ENCODE data around the gene DNAH8. TPM values are rescaled to one million over a fixed set of nuclear protein-coding genes. Genes with fewer than 3 reads are reported as not detected.
A peak's percentile ranks its signal among the peaks of the same experiment; 100 is the strongest.

Gene DNAH8
- total and polyA plus RNA-seq, 7 donors = under 0.01 to 0.22 TPM; not detected in 5

GRCh38 chr6:39068391-39068790, 353.3 kb downstream of the DNAH8 start:
- TF ChIP-seq, protein P1, sequence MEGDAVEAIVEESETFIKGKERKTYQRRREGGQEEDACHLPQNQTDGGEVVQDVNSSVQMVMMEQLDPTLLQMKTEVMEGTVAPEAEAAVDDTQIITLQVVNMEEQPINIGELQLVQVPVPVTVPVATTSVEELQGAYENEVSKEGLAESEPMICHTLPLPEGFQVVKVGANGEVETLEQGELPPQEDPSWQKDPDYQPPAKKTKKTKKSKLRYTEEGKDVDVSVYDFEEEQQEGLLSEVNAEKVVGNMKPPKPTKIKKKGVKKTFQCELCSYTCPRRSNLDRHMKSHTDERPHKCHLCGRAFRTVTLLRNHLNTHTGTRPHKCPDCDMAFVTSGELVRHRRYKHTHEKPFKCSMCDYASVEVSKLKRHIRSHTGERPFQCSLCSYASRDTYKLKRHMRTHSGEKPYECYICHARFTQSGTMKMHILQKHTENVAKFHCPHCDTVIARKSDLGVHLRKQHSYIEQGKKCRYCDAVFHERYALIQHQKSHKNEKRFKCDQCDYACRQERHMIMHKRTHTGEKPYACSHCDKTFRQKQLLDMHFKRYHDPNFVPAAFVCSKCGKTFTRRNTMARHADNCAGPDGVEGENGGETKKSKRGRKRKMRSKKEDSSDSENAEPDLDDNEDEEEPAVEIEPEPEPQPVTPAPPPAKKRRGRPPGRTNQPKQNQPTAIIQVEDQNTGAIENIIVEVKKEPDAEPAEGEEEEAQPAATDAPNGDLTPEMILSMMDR (IDR thresholded peaks at IDR 0.05) = no peak
- TF ChIP-seq EP300 (IDR thresholded peaks at IDR 0.05) (no peak), POLR2AphosphoS5 (IDR thresholded peaks at IDR 0.05) (no peak), POLR2A (IDR thresholded peaks at IDR 0.05) (no peak)
- Histone ChIP-seq H3K27ac (no peak overlapping the region), H3K36me3 (no peaks in the 10 kb centered on the region), H3K4me3 (no peak overlapping the region), H3K4me1 (no peaks in the 10 kb centered on the region), H3K27me3 (peaks cover 0 to 4% (median 0%) of the 10 kb centered on the region in 3 donors), H3K9me3 (no peaks in the 10 kb centered on the region)
- intact Hi-C loops (cut with DNase I) = no loop called here
- peak; percentile 15 for DNase-seq
- WGBS, 2 donors = 76 to 85% methylated on average over 7 of the region's 7 CpGs

GRCh38 chr6:39072830-39073229, 357.7 kb downstream of the DNAH8 start:
- Histone ChIP-seq H3K36me3 (no peaks in the 10 kb centered on the region), H3K27ac (no peak overlapping the region), H3K4me3 (no peak overlapping the region), H3K27me3 (no peaks in the 10 kb centered on the region), H3K9me3 (no peaks in the 10 kb centered on the region), H3K4me1 (no peaks in the 10 kb centered on the region)
- TF ChIP-seq POLR2A (IDR thresholded peaks at IDR 0.05) = no peak
- TF ChIP-seq EP300 (IDR thresholded peaks at IDR 0.05) = no peak
- TF ChIP-seq, protein P1 (IDR thresholded peaks at IDR 0.05) = no peak
- peak; percentile 59 for DNase-seq
- WGBS, 2 donors = 96% methylated on average over 9 of the region's 9 CpGs
- intact Hi-C loops (cut with DNase I) = no loop called here

DNA sequence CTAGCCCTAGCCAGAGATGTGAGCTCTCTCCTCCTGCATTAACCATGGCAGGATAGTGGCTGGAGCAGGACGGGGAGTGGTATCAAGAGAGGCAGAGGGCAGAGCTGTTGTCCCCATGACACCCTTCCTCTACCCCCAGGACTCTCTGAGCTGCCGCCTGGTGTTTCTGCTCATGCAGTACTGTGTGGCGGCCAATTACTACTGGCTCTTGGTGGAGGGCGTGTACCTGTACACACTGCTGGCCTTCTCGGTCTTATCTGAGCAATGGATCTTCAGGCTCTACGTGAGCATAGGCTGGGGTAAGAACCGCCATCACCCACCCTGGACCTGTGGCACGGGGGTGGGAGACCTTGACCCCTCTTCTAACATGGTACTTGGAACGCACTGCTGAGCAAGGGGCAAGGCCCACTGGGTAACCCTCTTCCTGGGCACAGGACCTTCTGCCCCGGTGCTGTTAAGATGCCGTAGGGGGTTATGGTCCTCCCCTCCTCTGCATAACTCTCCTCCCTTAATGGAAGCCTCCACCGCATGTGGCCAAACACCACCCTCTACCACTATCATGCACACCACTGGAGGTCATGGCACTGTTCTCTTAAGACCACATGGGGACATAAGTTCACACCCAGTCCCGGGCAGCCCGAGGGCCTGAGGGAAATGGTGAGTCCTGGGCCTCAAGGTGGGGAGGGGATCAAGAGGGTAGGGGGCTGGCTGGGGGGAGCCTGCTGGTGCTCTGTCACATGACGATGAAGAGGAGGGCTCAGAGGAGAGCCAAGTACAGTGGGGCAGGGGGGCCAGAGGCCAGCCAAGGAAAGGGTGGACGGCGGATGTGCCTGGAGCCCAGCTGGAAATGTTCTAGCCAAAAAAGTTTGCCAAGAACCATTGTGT, 358.6 kb downstream of the DNAH8 start:
- WGBS, 2 donors = 91 to 92% methylated on average over 17 of the region's 17 CpGs
- intact Hi-C loops (cut with DNase I) = no loop called here
- no peak overlapping the region for H3K27ac ChIP-seq
- H3K36me3 ChIP-seq = no peaks in the 10 kb centered on the region
- TF ChIP-seq POLR2A (IDR thresholded peaks at IDR 0.05) = no peak
- TF ChIP-seq POLR2AphosphoS5 (IDR thresholded peaks at IDR 0.05) = no peak
- no peaks in the 10 kb centered on the region for H3K27me3 ChIP-seq
- DNase-seq = peak; percentile 44
- H3K4me3 ChIP-seq = no peak overlapping the region
- no peaks in the 10 kb centered on the region for H3K9me3 ChIP-seq
- H3K4me1 ChIP-seq = no peaks in the 10 kb centered on the region

- WGBS, 2 donors = 86 to 87% methylated on average over 9 of the region's 9 CpGs
- Histone ChIP-seq H3K9me3 (no peaks in the 10 kb centered on the region), H3K4me3 (no peak overlapping the region), H3K27me3 (no peaks in the 10 kb centered on the region), H3K4me1 (no peaks in the 10 kb centered on the region), H3K27ac (no peak overlapping the region), H3K36me3 (no peaks in the 10 kb centered on the region)
- intact Hi-C loops (cut with DNase I) = no loop called here
- DNase-seq = peak; percentile 32
- no peak for TF ChIP-seq EP300 (IDR thresholded peaks at IDR 0.05)
- TF ChIP-seq, protein P1 (IDR thresholded peaks at IDR 0.05) = no peak
- TF ChIP-seq POLR2A (IDR thresholded peaks at IDR 0.05) = no peak
- TF ChIP-seq POLR2AphosphoS5 (IDR thresholded peaks at IDR 0.05) = no peak
Observed at GRCh38 chr6:39074486-39074885, 359.4 kb downstream of the DNAH8 start.

DNA sequence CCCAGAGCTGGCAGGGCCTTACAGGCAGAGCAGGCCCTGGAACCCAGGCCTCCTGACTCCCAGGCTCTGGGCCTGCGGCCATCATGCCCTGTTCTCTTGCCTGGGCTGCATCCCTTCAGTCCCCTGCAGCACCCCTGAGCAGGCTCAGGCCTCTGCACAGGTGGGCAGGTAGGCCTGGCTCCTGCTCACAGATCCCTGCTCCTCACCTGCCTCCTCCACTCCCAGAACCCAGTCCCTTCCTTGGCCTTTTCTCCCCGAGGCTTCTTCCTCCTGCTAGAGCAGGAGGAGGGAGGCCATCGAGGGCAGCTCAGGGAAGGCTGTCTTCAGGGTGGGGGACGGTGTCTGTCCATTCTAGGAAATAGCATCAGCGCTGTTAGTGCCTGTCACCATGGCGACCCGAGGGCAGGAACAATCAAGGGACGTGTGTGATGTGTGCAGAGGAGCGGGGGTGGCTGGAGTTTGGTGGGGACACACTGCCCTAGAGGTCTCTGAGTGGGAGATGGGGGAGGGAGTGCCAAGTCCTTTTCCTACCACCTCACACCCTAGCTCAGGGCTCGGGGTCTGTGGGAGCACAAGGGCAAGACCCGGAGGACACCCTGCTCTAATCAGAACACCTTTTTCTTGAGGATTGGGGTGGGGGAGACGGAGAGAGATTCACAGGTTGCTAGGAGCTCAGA, 360.0 kb downstream of the DNAH8 start:
- no peaks in the 10 kb centered on the region for H3K27me3 ChIP-seq
- no peaks in the 10 kb centered on the region for H3K4me1 ChIP-seq
- peak; percentile 40 for DNase-seq
- no peak overlapping the region for H3K4me3 ChIP-seq
- H3K9me3 ChIP-seq = no peaks in the 10 kb centered on the region
- no peak overlapping the region for H3K27ac ChIP-seq
- intact Hi-C loops (cut with DNase I) = no loop called here
- no peaks in the 10 kb centered on the region for H3K36me3 ChIP-seq
- TF ChIP-seq POLR2AphosphoS5 (IDR thresholded peaks at IDR 0.05) (no peak), EP300 (IDR thresholded peaks at IDR 0.05) (no peak), POLR2A (IDR thresholded peaks at IDR 0.05) (no peak)
- TF ChIP-seq, protein P1 (IDR thresholded peaks at IDR 0.05) = no peak
- WGBS, 2 donors = 72 to 77% methylated on average over 12 of the region's 12 CpGs

Measured in sigmoid colon (tissue), 7 donors.